ENCODE measurements around the gene LRRC3.

LRRC3 gene

GRCh38 chr21:44495611-44496563 lies 40.6 kb downstream of the LRRC3 start:
- in situ Hi-C loops (cut with MboI; ENCODE audit: low sequenced_read_pairs, unreplicated experiment) = loop anchor here (10.0 kb wide), 1 partner anchor 299 kb away; no protein-coding TSS in a partner anchor
- DNase-seq (ENCODE audit: low spot score) = no peak
- TF ChIP-seq, protein P1, sequence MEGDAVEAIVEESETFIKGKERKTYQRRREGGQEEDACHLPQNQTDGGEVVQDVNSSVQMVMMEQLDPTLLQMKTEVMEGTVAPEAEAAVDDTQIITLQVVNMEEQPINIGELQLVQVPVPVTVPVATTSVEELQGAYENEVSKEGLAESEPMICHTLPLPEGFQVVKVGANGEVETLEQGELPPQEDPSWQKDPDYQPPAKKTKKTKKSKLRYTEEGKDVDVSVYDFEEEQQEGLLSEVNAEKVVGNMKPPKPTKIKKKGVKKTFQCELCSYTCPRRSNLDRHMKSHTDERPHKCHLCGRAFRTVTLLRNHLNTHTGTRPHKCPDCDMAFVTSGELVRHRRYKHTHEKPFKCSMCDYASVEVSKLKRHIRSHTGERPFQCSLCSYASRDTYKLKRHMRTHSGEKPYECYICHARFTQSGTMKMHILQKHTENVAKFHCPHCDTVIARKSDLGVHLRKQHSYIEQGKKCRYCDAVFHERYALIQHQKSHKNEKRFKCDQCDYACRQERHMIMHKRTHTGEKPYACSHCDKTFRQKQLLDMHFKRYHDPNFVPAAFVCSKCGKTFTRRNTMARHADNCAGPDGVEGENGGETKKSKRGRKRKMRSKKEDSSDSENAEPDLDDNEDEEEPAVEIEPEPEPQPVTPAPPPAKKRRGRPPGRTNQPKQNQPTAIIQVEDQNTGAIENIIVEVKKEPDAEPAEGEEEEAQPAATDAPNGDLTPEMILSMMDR (IDR thresholded peaks at IDR 0.05; ENCODE audit: borderline replicate concordance, control extremely low read depth, extremely low read depth, insufficient read depth, missing control alignments) = no peak

DNA sequence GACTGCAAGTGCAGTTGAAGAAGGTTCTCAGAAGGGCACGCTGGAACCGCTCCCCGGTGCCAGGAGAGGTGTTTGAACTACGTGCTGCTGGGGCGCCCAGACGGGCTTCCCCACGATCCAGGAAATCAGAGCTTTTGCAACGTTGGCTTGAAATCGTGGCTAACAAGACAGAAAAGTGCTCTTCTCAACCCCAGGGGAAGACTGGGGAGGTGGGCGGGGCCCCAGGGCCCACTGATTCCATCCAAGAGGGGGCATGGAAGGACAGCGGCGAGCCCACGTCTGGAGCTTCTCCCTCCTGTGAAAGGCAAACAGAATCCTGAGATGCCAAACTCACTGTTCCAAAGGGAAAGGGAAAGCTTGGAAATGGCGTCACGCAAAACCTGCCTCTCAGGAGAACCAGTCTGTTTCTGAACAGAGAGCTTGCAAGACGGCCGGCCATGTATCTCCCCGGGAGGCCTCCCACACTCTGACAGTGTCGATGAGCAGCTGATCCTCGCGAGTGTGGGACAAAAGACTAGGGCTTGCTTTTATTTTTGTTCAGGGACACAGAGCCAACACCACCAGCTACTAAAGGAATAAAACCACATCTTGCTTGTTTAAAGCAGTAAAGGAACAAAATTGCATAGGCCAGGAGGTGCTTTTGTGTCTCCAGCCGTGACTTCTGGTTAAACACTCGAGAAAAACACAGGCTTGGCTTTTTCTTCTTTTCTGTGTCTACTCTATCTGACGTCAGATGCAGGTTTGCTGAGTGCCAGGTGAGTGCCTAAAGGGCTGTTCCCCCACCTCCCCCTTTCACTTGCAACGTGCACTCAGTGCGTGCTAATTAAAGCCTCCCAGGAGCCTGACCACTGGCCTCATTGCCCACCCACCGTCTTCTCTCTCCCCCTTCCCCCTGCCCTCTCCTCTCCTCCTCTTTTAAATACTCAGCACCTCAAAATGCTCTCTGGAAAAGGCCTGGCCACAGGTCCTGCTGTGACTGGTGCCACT lies 41.5 kb downstream of the LRRC3 start:
- TF ChIP-seq, protein P1 (IDR thresholded peaks at IDR 0.05; ENCODE audit: borderline replicate concordance, control extremely low read depth, extremely low read depth, insufficient read depth, missing control alignments) = no peak
- in situ Hi-C loops (cut with MboI; ENCODE audit: low sequenced_read_pairs, unreplicated experiment) = loop anchor here (10.0 kb wide), 1 partner anchor 298 kb away; no protein-coding TSS in a partner anchor
- DNase-seq (ENCODE audit: low spot score) = no peak

DNA sequence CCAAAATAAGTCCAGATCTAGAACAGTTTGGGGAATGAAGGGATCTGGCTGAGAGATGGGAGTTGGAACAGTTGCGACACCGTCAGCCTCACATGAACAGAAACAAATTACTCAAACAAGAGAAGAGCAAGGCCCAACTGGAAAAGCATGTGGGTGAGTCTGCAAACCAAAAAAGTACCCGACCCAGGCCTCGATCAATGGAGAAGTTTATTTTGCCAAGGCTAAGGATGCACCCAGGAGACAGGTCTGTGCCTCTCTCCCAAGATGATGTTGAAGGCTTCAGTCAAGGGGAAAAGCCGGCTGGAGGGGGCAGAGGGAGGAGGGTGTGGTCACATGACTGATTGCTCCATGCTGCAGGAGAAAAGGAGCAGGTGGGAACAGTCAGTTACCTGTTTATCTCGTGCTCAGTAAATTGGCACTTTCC lies 42.4 kb downstream of the LRRC3 start:
- TF ChIP-seq, protein P1 (IDR thresholded peaks at IDR 0.05; ENCODE audit: borderline replicate concordance, control extremely low read depth, extremely low read depth, insufficient read depth, missing control alignments) = no peak
- in situ Hi-C loops (cut with MboI; ENCODE audit: low sequenced_read_pairs, unreplicated experiment) = loop anchor here (10.0 kb wide), 1 partner anchor 297 kb away; no protein-coding TSS in a partner anchor
- DNase-seq (ENCODE audit: low spot score) = no peak

GRCh38 chr21:44498280-44499210 lies 43.2 kb downstream of the LRRC3 start:
- in situ Hi-C loops (cut with MboI; ENCODE audit: low sequenced_read_pairs, unreplicated experiment) = loop anchor here (10.0 kb wide), 1 partner anchor 296 kb away; no protein-coding TSS in a partner anchor
- DNase-seq (ENCODE audit: low spot score) = no peak
- TF ChIP-seq, protein P1 (IDR thresholded peaks at IDR 0.05; ENCODE audit: borderline replicate concordance, control extremely low read depth, extremely low read depth, insufficient read depth, missing control alignments) = no peak

- DNase-seq (ENCODE audit: low spot score) = no peak
- in situ Hi-C loops (cut with MboI; ENCODE audit: low sequenced_read_pairs, unreplicated experiment) = loop anchor here (10.0 kb wide), 1 partner anchor 296 kb away; no protein-coding TSS in a partner anchor
- TF ChIP-seq, protein P1 (IDR thresholded peaks at IDR 0.05; ENCODE audit: borderline replicate concordance, control extremely low read depth, extremely low read depth, insufficient read depth, missing control alignments) = no peak
Observed at GRCh38 chr21:44499211-44499560, 43.9 kb downstream of the LRRC3 start.

Measured in GM13976 (cell line).